ENCODE data around the gene CHD1.

DNA sequence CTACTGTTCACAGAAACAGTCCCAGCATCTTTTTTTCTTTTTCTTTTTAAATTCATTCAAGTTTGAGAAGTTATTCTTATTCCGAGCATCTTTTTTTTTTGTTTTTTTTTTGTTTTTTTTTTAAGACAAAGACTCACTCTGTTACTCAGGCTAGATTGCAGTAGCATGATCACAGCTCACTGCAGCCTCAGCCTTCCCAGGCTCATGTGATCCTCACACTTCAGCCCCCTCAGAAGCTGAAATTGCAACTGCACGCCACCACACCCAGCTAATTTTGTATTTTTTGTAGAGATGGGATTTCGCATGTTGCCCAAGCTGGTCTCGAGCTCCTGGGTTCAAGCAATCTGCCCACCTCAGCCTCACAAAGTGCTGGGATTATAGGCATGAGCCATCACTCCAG is 36.4 kb upstream of the CHD1 start:
- no peak for TF ChIP-seq ZNF584 (CRISPR knock-in tag; IDR thresholded peaks at IDR 0.05; ENCODE audit: low read depth)
- TF ChIP-seq MCM2 (IDR thresholded peaks at IDR 0.05; ENCODE audit: low read depth), result no peak
- TF ChIP-seq, protein P1, sequence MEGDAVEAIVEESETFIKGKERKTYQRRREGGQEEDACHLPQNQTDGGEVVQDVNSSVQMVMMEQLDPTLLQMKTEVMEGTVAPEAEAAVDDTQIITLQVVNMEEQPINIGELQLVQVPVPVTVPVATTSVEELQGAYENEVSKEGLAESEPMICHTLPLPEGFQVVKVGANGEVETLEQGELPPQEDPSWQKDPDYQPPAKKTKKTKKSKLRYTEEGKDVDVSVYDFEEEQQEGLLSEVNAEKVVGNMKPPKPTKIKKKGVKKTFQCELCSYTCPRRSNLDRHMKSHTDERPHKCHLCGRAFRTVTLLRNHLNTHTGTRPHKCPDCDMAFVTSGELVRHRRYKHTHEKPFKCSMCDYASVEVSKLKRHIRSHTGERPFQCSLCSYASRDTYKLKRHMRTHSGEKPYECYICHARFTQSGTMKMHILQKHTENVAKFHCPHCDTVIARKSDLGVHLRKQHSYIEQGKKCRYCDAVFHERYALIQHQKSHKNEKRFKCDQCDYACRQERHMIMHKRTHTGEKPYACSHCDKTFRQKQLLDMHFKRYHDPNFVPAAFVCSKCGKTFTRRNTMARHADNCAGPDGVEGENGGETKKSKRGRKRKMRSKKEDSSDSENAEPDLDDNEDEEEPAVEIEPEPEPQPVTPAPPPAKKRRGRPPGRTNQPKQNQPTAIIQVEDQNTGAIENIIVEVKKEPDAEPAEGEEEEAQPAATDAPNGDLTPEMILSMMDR (IDR thresholded peaks at IDR 0.05 in 2 of 3, conservative IDR thresholded peaks at IDR 0.05 in 1 of 3; ENCODE audit: insufficient read depth in 2 of 3, low read depth in 1 of 3, low read length in 3 of 3), result no peak
- TF ChIP-seq NUFIP1 (IDR thresholded peaks at IDR 0.05; ENCODE audit: partially characterized antibody), result no peak
- no peak for TF ChIP-seq PCBP1 (IDR thresholded peaks at IDR 0.05; ENCODE audit: low read depth, low read length, poor library complexity, severe bottlenecking)
- TF ChIP-seq ZFP36 (IDR thresholded peaks at IDR 0.05; ENCODE audit: low read depth, low read length, partially characterized antibody), result no peak
- TF ChIP-seq ZNF274 (IDR thresholded peaks at IDR 0.05; ENCODE audit: borderline replicate concordance, low read depth, low read length), result no peak
